Subcutaneous adipose tissue (tissue), 4 donors: ENCODE results near the gene MCF2. TPM values are rescaled to one million over a fixed set of nuclear protein-coding genes. Genes with fewer than 3 reads are reported as not detected.

Source experiments
- small RNA-seq: library from RNA; depleted of rRNA; stranded (forward); fragments of <200 nt; gene quantifications from one replicate; pipeline ENCODE3, GENCODE V24; 2016
- total RNA-seq, 4 donors: library from RNA; depleted of rRNA; stranded (reverse); fragments of >200 nt; gene quantifications; one replicate each; pipeline ENCODE4 v1.1.0, GENCODE V29; 2016
- TF ChIP-seq, protein P1 (sequence below): fragments of 450-650 bp; IDR thresholded peaks from one replicate; pipeline ENCODE4 v1.5.1; 2016; ENCODE audit warnings: low read depth, mild to moderate bottlenecking, control low read depth, antibody characterized with exemption, moderate library complexity

Gene MCF2
- total RNA-seq, 4 donors from 2014 or later, result not detected

DNA sequence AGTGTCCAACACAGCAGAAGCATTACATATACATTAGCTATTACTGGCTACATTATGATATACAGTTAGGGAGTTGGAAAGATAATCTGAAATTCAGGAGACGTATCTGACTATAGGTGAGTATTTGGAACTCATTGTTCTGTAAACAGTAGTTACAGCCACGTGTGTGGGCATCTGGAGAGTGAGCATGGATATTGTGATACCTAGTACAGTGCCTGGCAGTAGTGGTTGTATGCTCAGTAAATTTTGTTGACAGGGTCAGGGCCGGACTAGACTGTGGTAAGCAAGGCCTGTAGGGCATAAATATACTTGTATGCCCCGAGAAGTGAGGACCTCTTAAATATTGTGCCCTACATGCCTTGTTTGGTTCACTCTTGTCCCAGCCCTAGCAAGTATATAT lies 174.5 kb downstream of the MCF2 start:
- TF ChIP-seq, protein P1, sequence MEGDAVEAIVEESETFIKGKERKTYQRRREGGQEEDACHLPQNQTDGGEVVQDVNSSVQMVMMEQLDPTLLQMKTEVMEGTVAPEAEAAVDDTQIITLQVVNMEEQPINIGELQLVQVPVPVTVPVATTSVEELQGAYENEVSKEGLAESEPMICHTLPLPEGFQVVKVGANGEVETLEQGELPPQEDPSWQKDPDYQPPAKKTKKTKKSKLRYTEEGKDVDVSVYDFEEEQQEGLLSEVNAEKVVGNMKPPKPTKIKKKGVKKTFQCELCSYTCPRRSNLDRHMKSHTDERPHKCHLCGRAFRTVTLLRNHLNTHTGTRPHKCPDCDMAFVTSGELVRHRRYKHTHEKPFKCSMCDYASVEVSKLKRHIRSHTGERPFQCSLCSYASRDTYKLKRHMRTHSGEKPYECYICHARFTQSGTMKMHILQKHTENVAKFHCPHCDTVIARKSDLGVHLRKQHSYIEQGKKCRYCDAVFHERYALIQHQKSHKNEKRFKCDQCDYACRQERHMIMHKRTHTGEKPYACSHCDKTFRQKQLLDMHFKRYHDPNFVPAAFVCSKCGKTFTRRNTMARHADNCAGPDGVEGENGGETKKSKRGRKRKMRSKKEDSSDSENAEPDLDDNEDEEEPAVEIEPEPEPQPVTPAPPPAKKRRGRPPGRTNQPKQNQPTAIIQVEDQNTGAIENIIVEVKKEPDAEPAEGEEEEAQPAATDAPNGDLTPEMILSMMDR, result no peak

DNA sequence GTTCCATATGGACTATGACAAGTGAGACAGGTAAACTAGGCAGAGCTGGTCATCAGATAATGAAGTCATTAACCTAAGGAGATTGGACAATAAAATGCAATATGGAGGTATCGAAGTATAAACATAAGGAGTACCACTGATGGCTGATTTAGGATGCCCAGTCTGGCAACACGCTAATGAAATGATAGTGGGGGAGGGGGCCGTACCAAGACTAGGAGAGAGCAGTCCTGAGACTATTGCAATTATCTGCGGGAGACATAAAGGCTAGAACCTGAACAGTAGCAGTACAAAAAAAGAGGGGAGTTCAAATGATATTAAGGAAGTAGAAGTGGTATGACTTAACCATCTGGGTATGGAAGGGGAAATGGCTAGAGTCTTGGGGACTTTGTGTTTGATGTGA lies 175.1 kb downstream of the MCF2 start:
- TF ChIP-seq, protein P1, result no peak

Small RNA genes lying within 50 kb of the gene (small RNA-seq; reads per million reads assigned to genes)
- not detected for gene RF01210

Other genes with a start within 250 kb of the MCF2 start
- gene F9, start 177.4 kb downstream of the MCF2 start, total RNA-seq, result not detected
- 10 to 100 TPM; 35.8 to 52.6 (median 38.6) TPM for gene ATP11C, start 224.9 kb upstream of the MCF2 start, total RNA-seq